ENCODE data around the gene TMEM94. TPM values are rescaled to one million over a fixed set of nuclear protein-coding genes. Genes with fewer than 3 reads are reported as not detected.

TMEM94 gene
- polyA plus RNA-seq (2013, experiment 1 of 2), result 63.4 TPM
- polyA plus RNA-seq (2013, experiment 2 of 2), result 59.4 TPM

GRCh38 chr17:75456417-75457046, at the start of gene TMEM94:
TMEM94 (plus strand) TSS chr17:75456635; CDS start chr17:75471906, 15,271 bp downstream.
- H3K79me1 ChIP-seq (ENCODE audit: low read depth, low read length), result no peaks in the 10 kb centered on the region
- H3K27ac ChIP-seq (replicated peaks; ENCODE audit: low read length), result peak within 1 kb of the TSS; percentile 70
- H3K23ac ChIP-seq (ENCODE audit: low read depth, low read length, poor library complexity), result peak within 1 kb of the TSS; percentile 56
- no peak within 1 kb of the TSS for H2BK120ac ChIP-seq (ENCODE audit: low read depth, low read length)
- peak within 1 kb of the TSS; percentile 74 to 83 for H3K4me3 ChIP-seq (ENCODE audit: low read length in 2 of 2)
- H2AFZ ChIP-seq (ENCODE audit: low read length), result peak within 1 kb of the TSS; percentile 86
- H3K9me3 ChIP-seq (replicated peaks in 1 of 2; ENCODE audit: control insufficient read depth in 2 of 2, insufficient read depth in 1 of 2, low read depth in 1 of 2, low read length in 2 of 2), result no peaks in the 10 kb centered on the region
- H3K4me2 ChIP-seq (ENCODE audit: insufficient read depth, low read length, poor library complexity, severe bottlenecking), result peak within 1 kb of the TSS; percentile 94
- peaks cover 5 to 14% of the 10 kb centered on the region in 2 donors for H3K4me1 ChIP-seq (ENCODE audit: control insufficient read depth in 2 of 2, insufficient read depth in 1 of 2, low read depth in 1 of 2, low read length in 2 of 2)
- peak within 1 kb of the TSS; percentile 73 for H3K9ac ChIP-seq (ENCODE audit: low read depth, low read length, poor library complexity)
- WGBS, 2 donors (ENCODE audit: extremely low coverage in 2 of 2, insufficient read length in 2 of 2, insufficient replicate concordance in 1 of 2), result no CpG with 5 or more reads among the region's 33 CpGs
- peaks cover 0 to 3% of the 10 kb centered on the region in 2 donors for H3K36me3 ChIP-seq (replicated peaks in 1 of 2; ENCODE audit: control insufficient read depth in 2 of 2, insufficient read depth in 2 of 2, low read length in 2 of 2)
- H2BK15ac ChIP-seq (ENCODE audit: low read length), result peak within 1 kb of the TSS; percentile 42
- H4K8ac ChIP-seq (ENCODE audit: low read depth, low read length), result no peak within 1 kb of the TSS
- H2BK12ac ChIP-seq (ENCODE audit: low read length), result no peak within 1 kb of the TSS
- no peaks in the 10 kb centered on the region for H3K27me3 ChIP-seq (ENCODE audit: control insufficient read depth in 3 of 3, insufficient read depth in 3 of 3, low read depth in 1 of 3, low read length in 3 of 3)
- H3K14ac ChIP-seq (ENCODE audit: low read length), result no peak within 1 kb of the TSS
- H2BK5ac ChIP-seq (ENCODE audit: low read length), result peak within 1 kb of the TSS; percentile 80
- no peak within 1 kb of the TSS for H4K91ac ChIP-seq (ENCODE audit: low read depth, low read length, poor library complexity)
- peak within 1 kb of the TSS; percentile 91 for H2AK5ac ChIP-seq (ENCODE audit: low read depth, low read length)
- DNase-seq (ENCODE audit: low spot score), result peak; percentile 95
- no peak within 1 kb of the TSS for H3K4ac ChIP-seq (ENCODE audit: low read length)
- peak within 1 kb of the TSS; percentile 98 for H3K18ac ChIP-seq (ENCODE audit: low read length)

- no peak overlapping the region for H3K4me2 ChIP-seq (ENCODE audit: insufficient read depth, low read length, poor library complexity, severe bottlenecking)
- peaks cover 2 to 4% of the 10 kb centered on the region in 2 donors for H3K4me1 ChIP-seq (ENCODE audit: control insufficient read depth in 2 of 2, insufficient read depth in 1 of 2, low read depth in 1 of 2, low read length in 2 of 2)
- no peak overlapping the region for H3K4me3 ChIP-seq (ENCODE audit: low read length in 2 of 2)
- H3K27ac ChIP-seq (replicated peaks; ENCODE audit: low read length), result no peak overlapping the region
- no peak overlapping the region for H2BK120ac ChIP-seq (ENCODE audit: low read depth, low read length)
- H2BK15ac ChIP-seq (ENCODE audit: low read length), result no peak overlapping the region
- H3K18ac ChIP-seq (ENCODE audit: low read length), result no peak overlapping the region
- H3K36me3 ChIP-seq (replicated peaks in 1 of 2; ENCODE audit: control insufficient read depth in 2 of 2, insufficient read depth in 2 of 2, low read length in 2 of 2), result no peaks in the 10 kb centered on the region
- H2AK5ac ChIP-seq (ENCODE audit: low read depth, low read length), result no peak overlapping the region
- no peaks in the 10 kb centered on the region for H3K9me3 ChIP-seq (replicated peaks in 1 of 2; ENCODE audit: control insufficient read depth in 2 of 2, insufficient read depth in 1 of 2, low read depth in 1 of 2, low read length in 2 of 2)
- no peak overlapping the region for H3K4ac ChIP-seq (ENCODE audit: low read length)
- no peak overlapping the region for H2AFZ ChIP-seq (ENCODE audit: low read length)
- H2BK5ac ChIP-seq (ENCODE audit: low read length), result no peak overlapping the region
- H4K8ac ChIP-seq (ENCODE audit: low read depth, low read length), result no peak overlapping the region
- H3K79me1 ChIP-seq (ENCODE audit: low read depth, low read length), result no peaks in the 10 kb centered on the region
- no peak overlapping the region for H2BK12ac ChIP-seq (ENCODE audit: low read length)
- WGBS, 2 donors (ENCODE audit: extremely low coverage in 2 of 2, insufficient read length in 2 of 2, insufficient replicate concordance in 1 of 2), result no CpG with 5 or more reads among the region's 2 CpGs
- H3K27me3 ChIP-seq (ENCODE audit: control insufficient read depth in 3 of 3, insufficient read depth in 3 of 3, low read depth in 1 of 3, low read length in 3 of 3), result no peaks in the 10 kb centered on the region
- H3K23ac ChIP-seq (ENCODE audit: low read depth, low read length, poor library complexity), result no peak overlapping the region
- no peak for DNase-seq (ENCODE audit: low spot score)
- no peak overlapping the region for H3K14ac ChIP-seq (ENCODE audit: low read length)
- no peak overlapping the region for H4K91ac ChIP-seq (ENCODE audit: low read depth, low read length, poor library complexity)
- H3K9ac ChIP-seq (ENCODE audit: low read depth, low read length, poor library complexity), result no peak overlapping the region
These were observed 48.6 kb upstream of the TMEM94 start for GRCh38 chr17:75407655-75408352.

GRCh38 chr17:75410141-75410540, 46.3 kb upstream of the TMEM94 start:
- H3K27me3 ChIP-seq (ENCODE audit: control insufficient read depth in 3 of 3, insufficient read depth in 3 of 3, low read depth in 1 of 3, low read length in 3 of 3), result no peaks in the 10 kb centered on the region
- DNase-seq (ENCODE audit: low spot score), result no peak
- H2AK5ac ChIP-seq (ENCODE audit: low read depth, low read length), result no peak overlapping the region
- H3K23ac ChIP-seq (ENCODE audit: low read depth, low read length, poor library complexity), result no peak overlapping the region
- no peak overlapping the region for H3K27ac ChIP-seq (replicated peaks; ENCODE audit: low read length)
- H4K91ac ChIP-seq (ENCODE audit: low read depth, low read length, poor library complexity), result no peak overlapping the region
- no peak overlapping the region for H4K8ac ChIP-seq (ENCODE audit: low read depth, low read length)
- WGBS, 2 donors (ENCODE audit: extremely low coverage in 2 of 2, insufficient read length in 2 of 2, insufficient replicate concordance in 1 of 2), result no CpG with 5 or more reads among the region's 4 CpGs
- H3K4ac ChIP-seq (ENCODE audit: low read length), result no peak overlapping the region
- no peak overlapping the region for H2AFZ ChIP-seq (ENCODE audit: low read length)
- peaks cover 2 to 4% of the 10 kb centered on the region in 2 donors for H3K4me1 ChIP-seq (ENCODE audit: control insufficient read depth in 2 of 2, insufficient read depth in 1 of 2, low read depth in 1 of 2, low read length in 2 of 2)
- H3K14ac ChIP-seq (ENCODE audit: low read length), result no peak overlapping the region
- no peak overlapping the region for H3K4me3 ChIP-seq (ENCODE audit: low read length in 2 of 2)
- H2BK12ac ChIP-seq (ENCODE audit: low read length), result no peak overlapping the region
- no peaks in the 10 kb centered on the region for H3K36me3 ChIP-seq (replicated peaks in 1 of 2; ENCODE audit: control insufficient read depth in 2 of 2, insufficient read depth in 2 of 2, low read length in 2 of 2)
- no peak overlapping the region for H3K18ac ChIP-seq (ENCODE audit: low read length)
- H2BK5ac ChIP-seq (ENCODE audit: low read length), result no peak overlapping the region
- H2BK15ac ChIP-seq (ENCODE audit: low read length), result no peak overlapping the region
- no peaks in the 10 kb centered on the region for H3K79me1 ChIP-seq (ENCODE audit: low read depth, low read length)
- H3K9me3 ChIP-seq (replicated peaks in 1 of 2; ENCODE audit: control insufficient read depth in 2 of 2, insufficient read depth in 1 of 2, low read depth in 1 of 2, low read length in 2 of 2), result no peaks in the 10 kb centered on the region
- H3K4me2 ChIP-seq (ENCODE audit: insufficient read depth, low read length, poor library complexity, severe bottlenecking), result no peak overlapping the region
- H2BK120ac ChIP-seq (ENCODE audit: low read depth, low read length), result no peak overlapping the region
- H3K9ac ChIP-seq (ENCODE audit: low read depth, low read length, poor library complexity), result no peak overlapping the region

- Histone ChIP-seq H3K9ac (ENCODE audit: low read depth, low read length, poor library complexity) (no peak overlapping the region), H4K91ac (ENCODE audit: low read depth, low read length, poor library complexity) (no peak overlapping the region), H2BK15ac (ENCODE audit: low read length) (peak overlapping the region; percentile 6), H2BK12ac (ENCODE audit: low read length) (no peak overlapping the region), H3K4me2 (ENCODE audit: insufficient read depth, low read length, poor library complexity, severe bottlenecking) (no peak overlapping the region), H3K4me1 (ENCODE audit: control insufficient read depth in 2 of 2, insufficient read depth in 1 of 2, low read depth in 1 of 2, low read length in 2 of 2) (peaks cover 0 to 2% of the 10 kb centered on the region in 2 donors), H3K27ac (replicated peaks; ENCODE audit: low read length) (no peak overlapping the region), H3K23ac (ENCODE audit: low read depth, low read length, poor library complexity) (no peak overlapping the region), H3K79me1 (ENCODE audit: low read depth, low read length) (no peaks in the 10 kb centered on the region), H4K8ac (ENCODE audit: low read depth, low read length) (no peak overlapping the region), H3K9me3 (replicated peaks in 1 of 2; ENCODE audit: control insufficient read depth in 2 of 2, insufficient read depth in 1 of 2, low read depth in 1 of 2, low read length in 2 of 2) (no peaks in the 10 kb centered on the region), H3K4ac (ENCODE audit: low read length) (no peak overlapping the region), H3K18ac (ENCODE audit: low read length) (no peak overlapping the region), H3K27me3 (ENCODE audit: control insufficient read depth in 3 of 3, insufficient read depth in 3 of 3, low read depth in 1 of 3, low read length in 3 of 3) (peaks cover 0 to 5% (median 0%) of the 10 kb centered on the region in 3 experiments), H3K4me3 (ENCODE audit: low read length in 2 of 2) (no peak overlapping the region), H2AK5ac (ENCODE audit: low read depth, low read length) (no peak overlapping the region), H2BK120ac (ENCODE audit: low read depth, low read length) (no peak overlapping the region), H2BK5ac (ENCODE audit: low read length) (no peak overlapping the region), H3K14ac (ENCODE audit: low read length) (no peak overlapping the region), H2AFZ (ENCODE audit: low read length) (peak overlapping the region; percentile 76), H3K36me3 (replicated peaks in 1 of 2; ENCODE audit: control insufficient read depth in 2 of 2, insufficient read depth in 2 of 2, low read length in 2 of 2) (no peaks in the 10 kb centered on the region)
- DNase-seq (ENCODE audit: low spot score), result no peak
- no CpG with 5 or more reads among the region's 5 CpGs for WGBS, 2 donors (ENCODE audit: extremely low coverage in 2 of 2, insufficient read length in 2 of 2, insufficient replicate concordance in 1 of 2)
These were observed 44.9 kb upstream of the TMEM94 start for GRCh38 chr17:75411328-75412067.

Data from neuronal stem cell (in vitro differentiated cells).